Esophagus squamous epithelium (tissue), 5 donors: ENCODE results near the gene ZNF32. TPM values are rescaled to one million over a fixed set of nuclear protein-coding genes. Genes with fewer than 3 reads are reported as not detected.

ENCODE experiments used
- DNase-seq: peaks from one replicate; lab custom pipeline; 2025; lab: John Stamatoyannopoulos, UW
- H3K27ac ChIP-seq, 4 donors: fragments of 200-600 bp; sonication (generic); one replicate each; pipeline ENCODE4 v1.5.1; 2016 to 2019; ENCODE audit warnings: mild to moderate bottlenecking in 1 of 4
- H3K27me3 ChIP-seq, 4 donors: fragments of 200-600 bp; sonication (generic); 1 replicate in 3 of 4; 2 replicates in 1 of 4; pipeline versions ENCODE4 v1.5.1 to v1.6.0; 2017 to 2021; ENCODE audit warnings: antibody characterized with exemption in 1 of 4
- H3K36me3 ChIP-seq, 3 donors: fragments of 200-600 bp; sonication (generic); one replicate each; pipeline ENCODE4 v1.5.1; 2016 to 2019
- H3K4me1 ChIP-seq, 3 donors: fragments of 200-600 bp; sonication (generic); one replicate each; pipeline ENCODE4 v1.5.1; 2017 to 2019
- H3K4me3 ChIP-seq, 4 donors: fragments of 200-600 bp; sonication (generic); 1 replicate in 3 of 4; 2 replicates in 1 of 4; pipeline ENCODE4 v1.5.1; 2016 to 2019; ENCODE audit warnings: mild to moderate bottlenecking in 2 of 4, moderate library complexity in 1 of 4
- H3K9me3 ChIP-seq, 3 donors: fragments of 200-600 bp; sonication (generic); one replicate each; pipeline ENCODE4 v1.5.1; 2016 to 2019
- CTCF ChIP-seq, 6 experiments: fragments of 450-650 bp in 4 of 6; fragments of 200-600 bp in 2 of 6; sonication (generic) in 2 of 6; IDR thresholded peaks; one replicate each; pipeline ENCODE4 v1.5.1; 2016 to 2019; ENCODE audit warnings: antibody characterized with exemption in 6 of 6, mild to moderate bottlenecking in 4 of 6, moderate library complexity in 4 of 6
- POLR2A ChIP-seq, 4 donors: fragments of 450-650 bp; IDR thresholded peaks; one replicate each; pipeline ENCODE4 v1.6.1; 2017; ENCODE audit warnings: antibody characterized with exemption in 4 of 4, mild to moderate bottlenecking in 4 of 4, moderate library complexity in 3 of 4
- WGBS, 2 donors: methylation state at CpG; one replicate each; pipeline ENCODE4 v1.1.5; 2018; 5-methylcytosine and 5-hydroxymethylcytosine counted together
- intact Hi-C: fragments of 100-400 bp; cut with DNase I; formaldehyde crosslinking; loops from one replicate; pipeline ENCODE4 v1.15.0; 2022
- total RNA-seq, 4 donors: library from RNA; depleted of rRNA; stranded (reverse); fragments of >200 nt; gene quantifications; one replicate each; pipeline ENCODE4 v1.1.0, GENCODE V29; 2016
- donor health status: DM: yes; HTN: yes; CAD: no.

Gene ZNF32
- total RNA-seq, 4 donors from 2014 or later: 10.1 to 38.0 (median 19.3) TPM

- intact Hi-C loops: no loop called here
- H3K9me3 ChIP-seq: no peaks in the 10 kb centered on the region
- no peak overlapping the region for H3K27ac ChIP-seq
- H3K27me3 ChIP-seq: peaks cover 0 to 25% (median 0%) of the 10 kb centered on the region in 4 donors
- no peak overlapping the region for H3K4me3 ChIP-seq
- H3K4me1 ChIP-seq: peaks cover 4 to 27% (median 5%) of the 10 kb centered on the region in 3 donors
- no peak for TF ChIP-seq CTCF (IDR thresholded peaks at IDR 0.05)
- no peak for TF ChIP-seq POLR2A (IDR thresholded peaks at IDR 0.05)
- no peak for DNase-seq
- H3K36me3 ChIP-seq: no peaks in the 10 kb centered on the region
- WGBS, 2 donors: 73 to 88% methylated on average over 7 of the region's 7 CpGs
Measured at GRCh38 chr10:43694526-43694925, 45.8 kb upstream of the ZNF32 start.

- H3K4me3 ChIP-seq: no peak overlapping the region
- 72 to 75% methylated on average over 3 of the region's 3 CpGs for WGBS, 2 donors
- TF ChIP-seq POLR2A (IDR thresholded peaks at IDR 0.05) (no peak), CTCF (IDR thresholded peaks at IDR 0.05) (no peak)
- peaks cover 0 to 32% (median 0%) of the 10 kb centered on the region in 4 donors for H3K27me3 ChIP-seq
- peaks cover 4 to 33% (median 10%) of the 10 kb centered on the region in 3 donors for H3K4me1 ChIP-seq
- no peaks in the 10 kb centered on the region for H3K36me3 ChIP-seq
- H3K27ac ChIP-seq: no peak overlapping the region
- DNase-seq: no peak
- intact Hi-C loops: no loop called here
- H3K9me3 ChIP-seq: no peaks in the 10 kb centered on the region
Measured at GRCh38 chr10:43693602-43694001, 44.9 kb upstream of the ZNF32 start.

GRCh38 chr10:43692051-43692825 is 43.6 kb upstream of the ZNF32 start:
- Histone ChIP-seq H3K4me3 (no peak overlapping the region), H3K36me3 (no peaks in the 10 kb centered on the region), H3K9me3 (no peaks in the 10 kb centered on the region), H3K27ac (peak overlapping the region in 1 of 4 donors; percentile 10), H3K4me1 (peaks cover 4 to 33% (median 10%) of the 10 kb centered on the region in 3 donors), H3K27me3 (peaks cover 0 to 34% (median 0%) of the 10 kb centered on the region in 4 donors)
- WGBS, 2 donors: 63 to 70% methylated on average over 10 of the region's 10 CpGs
- intact Hi-C loops: no loop called here
- DNase-seq: no peak
- TF ChIP-seq POLR2A (IDR thresholded peaks at IDR 0.05) (no peak), CTCF (IDR thresholded peaks at IDR 0.05) (no peak)

GRCh38 chr10:43691485-43691884 is 42.8 kb upstream of the ZNF32 start:
- peaks cover 0 to 34% (median 0%) of the 10 kb centered on the region in 4 donors for H3K27me3 ChIP-seq
- intact Hi-C loops: no loop called here
- H3K4me3 ChIP-seq: no peak overlapping the region
- TF ChIP-seq CTCF (IDR thresholded peaks at IDR 0.05): no peak
- no peak for TF ChIP-seq POLR2A (IDR thresholded peaks at IDR 0.05)
- no peaks in the 10 kb centered on the region for H3K9me3 ChIP-seq
- no peak for DNase-seq
- no peaks in the 10 kb centered on the region for H3K36me3 ChIP-seq
- H3K4me1 ChIP-seq: peaks cover 4 to 33% (median 10%) of the 10 kb centered on the region in 3 donors
- WGBS, 2 donors: 47 to 53% methylated on average over 2 of the region's 2 CpGs
- H3K27ac ChIP-seq: no peak overlapping the region
